ENCODE measurements around the gene TDRD1.

TDRD1 gene

GRCh38 chr10:114173921-114174694 lies 5.0 kb upstream of the TDRD1 start, which contains the start of gene CCDC186:
Gene CCDC186 (minus strand): TSS chr10:114174203. CDS start chr10:114163268, 10,935 bp downstream.
- POLR2A ChIA-PET (ENCODE audit: low non-redundant PET) = interaction anchor here (0.7 kb wide), 1 partner anchor 326 kb away, joined by 3 read pairs; no protein-coding TSS in a partner anchor
- TF ChIP-seq, protein P1, sequence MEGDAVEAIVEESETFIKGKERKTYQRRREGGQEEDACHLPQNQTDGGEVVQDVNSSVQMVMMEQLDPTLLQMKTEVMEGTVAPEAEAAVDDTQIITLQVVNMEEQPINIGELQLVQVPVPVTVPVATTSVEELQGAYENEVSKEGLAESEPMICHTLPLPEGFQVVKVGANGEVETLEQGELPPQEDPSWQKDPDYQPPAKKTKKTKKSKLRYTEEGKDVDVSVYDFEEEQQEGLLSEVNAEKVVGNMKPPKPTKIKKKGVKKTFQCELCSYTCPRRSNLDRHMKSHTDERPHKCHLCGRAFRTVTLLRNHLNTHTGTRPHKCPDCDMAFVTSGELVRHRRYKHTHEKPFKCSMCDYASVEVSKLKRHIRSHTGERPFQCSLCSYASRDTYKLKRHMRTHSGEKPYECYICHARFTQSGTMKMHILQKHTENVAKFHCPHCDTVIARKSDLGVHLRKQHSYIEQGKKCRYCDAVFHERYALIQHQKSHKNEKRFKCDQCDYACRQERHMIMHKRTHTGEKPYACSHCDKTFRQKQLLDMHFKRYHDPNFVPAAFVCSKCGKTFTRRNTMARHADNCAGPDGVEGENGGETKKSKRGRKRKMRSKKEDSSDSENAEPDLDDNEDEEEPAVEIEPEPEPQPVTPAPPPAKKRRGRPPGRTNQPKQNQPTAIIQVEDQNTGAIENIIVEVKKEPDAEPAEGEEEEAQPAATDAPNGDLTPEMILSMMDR (conservative IDR thresholded peaks at IDR 0.05; ENCODE audit: low read depth) = no peak
- H3K27ac ChIP-seq = peak within 1 kb of the TSS; percentile 81
- CTCF ChIA-PET = interaction anchor here (0.7 to 1.2 kb wide), 2 partner anchors 285 to 462 kb away, joined by 3 read pairs; no protein-coding TSS in a partner anchor
- DNase-seq (ENCODE audit: low spot score) = peak; percentile 99

DNA sequence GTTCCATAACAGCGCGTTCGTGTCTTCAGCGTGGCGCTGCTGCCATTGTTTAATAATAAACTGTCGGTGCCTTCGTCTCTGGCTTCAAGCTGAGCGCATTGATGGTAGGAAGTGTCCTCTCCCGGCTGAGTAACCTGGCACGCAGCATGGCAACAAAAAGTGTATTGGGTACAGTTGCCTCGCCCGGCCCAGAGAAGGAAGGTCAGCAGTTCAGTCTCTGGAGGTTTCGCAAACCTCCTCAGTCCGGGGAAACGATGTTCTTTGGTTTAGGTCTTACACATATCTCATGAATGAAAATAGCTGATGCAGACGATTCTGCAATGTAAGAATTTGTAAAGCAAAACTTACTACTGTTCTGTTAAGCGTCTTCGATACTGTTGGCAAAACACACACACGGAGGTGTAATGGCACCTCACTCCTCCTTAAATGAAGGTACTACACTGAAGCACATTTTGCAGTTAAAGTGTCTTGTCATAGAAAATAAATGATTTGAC lies 4.4 kb upstream of the TDRD1 start:
- H3K27ac ChIP-seq = peak overlapping the region; percentile 81
- CTCF ChIA-PET = interaction anchor here (0.5 to 1.2 kb wide), 3 partner anchors 18 to 462 kb away, joined by 3 read pairs; no protein-coding TSS in a partner anchor
- peak; percentile 60 for DNase-seq (ENCODE audit: low spot score)
- TF ChIP-seq, protein P1 (conservative IDR thresholded peaks at IDR 0.05; ENCODE audit: low read depth) = no peak
- POLR2A ChIA-PET (ENCODE audit: low non-redundant PET) = no interaction called here

- no peak for DNase-seq (ENCODE audit: low spot score)
- ChIA-PET CTCF (no interaction called here), POLR2A (ENCODE audit: low non-redundant PET) (no interaction called here)
- TF ChIP-seq, protein P1 (conservative IDR thresholded peaks at IDR 0.05; ENCODE audit: low read depth) = no peak
- H3K27ac ChIP-seq = no peak overlapping the region
Observed at GRCh38 chr10:114175667-114176066, 3.5 kb upstream of the TDRD1 start.

DNA sequence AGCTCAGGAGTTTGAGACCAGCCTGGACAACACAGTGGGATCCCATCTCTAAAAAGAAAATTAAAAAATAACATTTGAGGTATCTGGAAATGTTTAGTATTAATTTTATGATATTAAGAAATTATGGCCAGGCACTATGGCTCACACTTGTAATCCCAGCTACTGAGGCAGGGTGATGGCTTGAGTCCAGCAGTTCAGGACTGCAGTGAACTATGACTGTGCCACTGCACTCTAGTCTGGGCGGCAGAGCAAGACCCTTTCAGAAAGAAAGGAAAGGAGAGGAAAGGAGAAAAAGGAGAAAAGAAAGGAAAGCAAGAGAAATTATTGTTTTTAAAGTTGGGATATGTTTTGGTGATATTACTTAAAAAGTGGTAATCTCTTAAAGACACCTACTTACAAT lies 2.6 kb upstream of the TDRD1 start:
- TF ChIP-seq, protein P1 (conservative IDR thresholded peaks at IDR 0.05; ENCODE audit: low read depth) = no peak
- ChIA-PET POLR2A (ENCODE audit: low non-redundant PET) (no interaction called here), CTCF (no interaction called here)

GRCh38 chr10:114179747-114180146 lies 594 bp downstream of the TDRD1 start:
- no peak for DNase-seq (ENCODE audit: low spot score)
- CTCF ChIA-PET = interaction anchor here (0.6 to 0.9 kb wide), 3 partner anchors 9 to 700 kb away, joined by 3 to 5 read pairs (median 4); no protein-coding TSS in a partner anchor
- TF ChIP-seq, protein P1 (conservative IDR thresholded peaks at IDR 0.05; ENCODE audit: low read depth) = no peak
- POLR2A ChIA-PET (ENCODE audit: low non-redundant PET) = no interaction called here
- H3K27ac ChIP-seq = no peak overlapping the region

More for the DNA sequence above, 2.6 kb upstream of the TDRD1 start:
- no peak overlapping the region for H3K27ac ChIP-seq
- DNase-seq (ENCODE audit: low spot score) = no peak

DNA sequence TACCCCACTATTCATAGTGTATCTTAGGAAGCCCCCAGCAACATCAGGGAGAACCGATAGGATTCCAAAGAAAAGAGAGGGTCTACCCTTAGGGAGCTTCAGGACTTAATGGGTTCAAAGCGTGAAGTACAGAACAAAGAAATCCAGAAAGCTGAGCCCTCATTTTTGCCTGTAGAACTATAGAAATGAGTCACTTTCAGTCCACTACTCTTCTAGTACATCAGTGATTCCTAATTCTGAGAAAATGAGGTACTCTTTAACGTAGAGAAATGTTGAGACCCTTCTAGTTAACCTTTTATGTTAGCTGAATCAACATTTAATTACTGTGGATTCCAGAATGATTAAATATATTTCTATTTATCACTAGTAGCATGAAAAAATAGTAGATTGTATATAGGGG lies 1.8 kb downstream of the TDRD1 start:
- ChIA-PET CTCF (interaction anchor here (0.7 kb wide), 1 partner anchor 57 kb away, joined by 4 read pairs; no protein-coding TSS in a partner anchor), POLR2A (ENCODE audit: low non-redundant PET) (no interaction called here)
- no peak overlapping the region for H3K27ac ChIP-seq
- TF ChIP-seq, protein P1 (conservative IDR thresholded peaks at IDR 0.05; ENCODE audit: low read depth) = no peak
- DNase-seq (ENCODE audit: low spot score) = no peak

Measured in RWPE1 (cell line).